ENCODE measurements around the gene CLBA1.

CLBA1 gene

DNA sequence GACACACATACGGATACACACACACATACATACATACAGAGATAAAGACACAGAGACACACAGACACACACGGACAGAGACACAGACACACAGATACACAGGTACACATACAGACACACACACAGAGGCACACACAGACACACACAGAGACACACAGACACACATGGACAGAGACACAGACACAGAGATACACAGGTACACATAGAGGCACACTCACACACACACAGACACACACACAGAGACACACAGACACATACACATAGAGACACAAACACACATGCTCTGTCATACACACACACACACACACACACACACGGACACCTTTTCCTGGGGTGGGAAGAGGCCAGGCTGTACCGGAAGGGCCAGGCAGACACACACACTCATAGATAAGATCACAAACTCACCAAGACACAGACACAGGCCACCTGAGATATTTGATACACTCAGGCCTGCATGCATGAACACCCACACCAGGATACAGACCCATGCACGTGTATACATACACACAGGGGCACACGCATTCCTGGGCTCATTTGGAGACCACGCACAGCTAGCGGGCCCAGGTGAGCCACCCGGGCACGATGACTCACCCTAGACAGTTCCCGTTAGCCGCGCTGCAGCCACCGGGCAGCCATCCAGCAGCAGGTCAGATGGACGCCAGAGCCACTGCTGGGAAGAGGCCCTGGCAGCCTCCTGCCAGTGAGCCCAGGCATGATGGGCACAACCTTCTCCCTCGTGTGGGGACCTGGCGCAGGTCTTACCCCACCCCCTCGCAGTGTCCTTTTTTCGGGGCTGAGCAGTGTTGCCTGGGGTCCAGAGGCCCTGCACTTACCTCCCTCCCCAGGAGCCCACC is 5.6 kb upstream of the CLBA1 start:
- H3K27ac ChIP-seq: no peak overlapping the region
- TF ChIP-seq, protein P1, sequence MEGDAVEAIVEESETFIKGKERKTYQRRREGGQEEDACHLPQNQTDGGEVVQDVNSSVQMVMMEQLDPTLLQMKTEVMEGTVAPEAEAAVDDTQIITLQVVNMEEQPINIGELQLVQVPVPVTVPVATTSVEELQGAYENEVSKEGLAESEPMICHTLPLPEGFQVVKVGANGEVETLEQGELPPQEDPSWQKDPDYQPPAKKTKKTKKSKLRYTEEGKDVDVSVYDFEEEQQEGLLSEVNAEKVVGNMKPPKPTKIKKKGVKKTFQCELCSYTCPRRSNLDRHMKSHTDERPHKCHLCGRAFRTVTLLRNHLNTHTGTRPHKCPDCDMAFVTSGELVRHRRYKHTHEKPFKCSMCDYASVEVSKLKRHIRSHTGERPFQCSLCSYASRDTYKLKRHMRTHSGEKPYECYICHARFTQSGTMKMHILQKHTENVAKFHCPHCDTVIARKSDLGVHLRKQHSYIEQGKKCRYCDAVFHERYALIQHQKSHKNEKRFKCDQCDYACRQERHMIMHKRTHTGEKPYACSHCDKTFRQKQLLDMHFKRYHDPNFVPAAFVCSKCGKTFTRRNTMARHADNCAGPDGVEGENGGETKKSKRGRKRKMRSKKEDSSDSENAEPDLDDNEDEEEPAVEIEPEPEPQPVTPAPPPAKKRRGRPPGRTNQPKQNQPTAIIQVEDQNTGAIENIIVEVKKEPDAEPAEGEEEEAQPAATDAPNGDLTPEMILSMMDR (conservative IDR thresholded peaks at IDR 0.05): no peak
- TF ChIP-seq ZFX (IDR thresholded peaks at IDR 0.05): no peak

- TF ChIP-seq, protein P1 (conservative IDR thresholded peaks at IDR 0.05): no peak
- no peak for TF ChIP-seq ZFX (IDR thresholded peaks at IDR 0.05)
- H3K27ac ChIP-seq: no peak overlapping the region
Measured at GRCh38 chr14:104980611-104981531, 4.7 kb upstream of the CLBA1 start.

DNA sequence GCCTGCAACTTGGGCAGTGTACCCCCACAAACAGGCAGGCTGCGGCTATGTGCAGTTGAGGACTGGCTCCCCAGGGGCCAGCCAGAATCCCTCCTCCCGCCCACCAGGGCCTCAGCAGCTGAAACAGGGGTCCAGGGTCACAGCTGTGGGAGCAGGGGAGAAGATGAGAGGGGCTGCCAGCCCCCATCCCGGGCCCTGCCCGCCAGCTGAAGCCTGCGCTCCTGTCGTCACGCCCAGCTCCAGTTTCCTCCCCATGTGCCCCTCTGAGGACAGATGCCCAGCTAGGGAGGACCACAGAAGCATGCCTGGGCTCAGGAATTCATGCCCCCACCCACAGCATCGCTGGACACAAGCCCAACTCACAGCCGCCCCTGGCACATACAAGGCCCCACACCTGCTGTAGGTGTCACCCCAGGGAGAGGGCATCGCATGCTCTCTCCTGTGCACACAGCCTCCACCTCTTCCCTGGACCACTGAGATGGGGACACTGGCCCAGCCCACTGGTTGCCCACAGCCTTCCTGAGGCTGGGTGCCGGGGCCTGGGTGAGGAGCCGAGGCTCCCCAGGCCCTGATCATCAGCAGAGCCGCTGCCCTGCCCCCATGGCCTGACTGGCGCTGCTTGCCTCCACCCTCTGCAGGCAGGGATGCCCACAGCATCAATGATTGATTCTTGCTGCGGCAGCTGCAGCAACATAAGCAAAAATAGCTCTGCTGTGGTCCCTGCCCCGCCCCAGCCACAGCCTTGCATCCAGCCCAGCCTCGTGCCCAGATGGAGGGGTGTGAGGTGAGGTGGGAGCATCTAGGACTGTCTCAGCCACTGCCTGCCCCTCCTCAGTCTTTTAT is 3.7 kb upstream of the CLBA1 start:
- TF ChIP-seq ZFX (IDR thresholded peaks at IDR 0.05): no peak
- TF ChIP-seq, protein P1 (conservative IDR thresholded peaks at IDR 0.05): no peak
- no peak overlapping the region for H3K27ac ChIP-seq

- no peak for TF ChIP-seq ZFX (IDR thresholded peaks at IDR 0.05)
- TF ChIP-seq, protein P1 (conservative IDR thresholded peaks at IDR 0.05): no peak
Measured at GRCh38 chr14:104982548-104983230, 2.9 kb upstream of the CLBA1 start.

GRCh38 chr14:104983231-104983721 is 2.3 kb upstream of the CLBA1 start:
- no peak for TF ChIP-seq ZFX (IDR thresholded peaks at IDR 0.05)
- TF ChIP-seq, protein P1 (conservative IDR thresholded peaks at IDR 0.05): no peak
- H3K27ac ChIP-seq: no peak overlapping the region

More at GRCh38 chr14:104982548-104983230, 2.9 kb upstream of the CLBA1 start:
- H3K27ac ChIP-seq: no peak overlapping the region

DNA sequence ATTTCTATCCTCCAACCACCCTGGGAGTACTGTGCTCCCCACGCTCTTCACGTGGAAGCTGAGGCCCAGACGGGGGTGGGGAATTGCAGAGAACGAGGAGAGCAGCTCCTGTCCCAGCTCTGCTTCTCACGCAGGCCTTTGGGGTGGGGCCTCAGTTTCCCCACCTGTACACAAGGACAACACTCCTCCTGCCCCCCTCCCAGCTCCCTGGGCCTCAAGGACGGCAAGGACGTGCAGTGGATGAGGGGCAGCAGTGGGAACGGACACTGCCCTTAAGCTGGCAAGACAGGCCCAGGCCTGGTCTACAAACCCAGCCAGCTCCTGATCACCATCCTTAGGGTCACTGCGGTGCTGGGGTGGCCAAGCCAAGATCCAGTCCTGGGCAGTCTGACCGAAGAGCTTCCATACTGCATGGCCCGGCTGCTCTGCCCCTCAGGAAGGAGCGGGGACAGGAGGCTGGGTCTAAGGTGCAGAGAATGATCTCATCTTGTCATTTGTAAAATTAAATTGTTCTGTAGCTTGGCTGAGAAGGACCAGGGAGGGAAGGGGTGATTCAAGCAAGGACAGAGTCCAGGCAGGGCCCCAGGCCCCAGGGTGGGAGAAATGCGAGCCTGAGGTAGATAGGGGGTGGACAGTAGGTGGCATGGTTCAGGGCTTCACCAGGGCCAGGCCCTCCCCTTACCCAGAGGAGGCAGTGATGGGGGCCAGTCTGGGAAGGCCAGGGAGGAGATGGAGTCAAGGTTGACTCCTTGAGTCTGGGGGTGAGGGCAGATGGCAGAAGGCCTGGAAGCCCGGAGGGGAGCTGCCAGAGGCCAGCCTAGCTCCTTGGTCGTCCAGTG is 1.3 kb upstream of the CLBA1 start:
- TF ChIP-seq, protein P1 (conservative IDR thresholded peaks at IDR 0.05): no peak
- TF ChIP-seq ZFX (IDR thresholded peaks at IDR 0.05): no peak
- no peak overlapping the region for H3K27ac ChIP-seq

All from C4-2B (cell line).